ENCODE data around the gene GPA33.

DNA sequence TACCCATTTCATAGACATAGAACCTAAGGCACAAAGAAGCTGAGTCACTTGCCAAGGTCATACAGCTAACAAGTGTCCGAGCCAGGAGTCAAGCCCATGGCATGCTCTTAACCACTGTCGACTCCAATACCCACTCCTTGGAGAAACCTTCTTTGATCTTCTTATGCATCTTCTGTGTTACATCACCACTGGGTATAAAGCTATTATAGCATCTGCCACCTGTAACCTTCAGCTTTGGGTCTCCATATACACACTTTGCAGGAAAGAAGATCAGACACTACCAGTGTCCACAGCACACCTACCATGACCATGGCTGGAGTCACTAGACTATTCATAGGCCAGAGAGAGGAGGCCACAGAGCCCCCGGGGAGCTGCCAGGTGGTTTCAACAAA lies 29.1 kb downstream of the GPA33 start:
- TF ChIP-seq ZFP30 (CRISPR knock-in tag; IDR thresholded peaks at IDR 0.05) (no peak), ISL1 (CRISPR knock-in tag; IDR thresholded peaks at IDR 0.05) (no peak), ARNTL (CRISPR knock-in tag; IDR thresholded peaks at IDR 0.05; ENCODE audit: borderline replicate concordance, low read depth) (no peak), TCF4 (CRISPR knock-in tag; IDR thresholded peaks at IDR 0.05; ENCODE audit: borderline replicate concordance) (no peak), BACH2 (CRISPR knock-in tag; IDR thresholded peaks at IDR 0.05; ENCODE audit: borderline replicate concordance) (no peak), TOX (CRISPR knock-in tag; IDR thresholded peaks at IDR 0.05; ENCODE audit: borderline replicate concordance) (no peak), ZFP3 (CRISPR knock-in tag; IDR thresholded peaks at IDR 0.05) (no peak), CSDC2 (CRISPR knock-in tag; IDR thresholded peaks at IDR 0.05) (no peak)
- TF ChIP-seq, protein P1, sequence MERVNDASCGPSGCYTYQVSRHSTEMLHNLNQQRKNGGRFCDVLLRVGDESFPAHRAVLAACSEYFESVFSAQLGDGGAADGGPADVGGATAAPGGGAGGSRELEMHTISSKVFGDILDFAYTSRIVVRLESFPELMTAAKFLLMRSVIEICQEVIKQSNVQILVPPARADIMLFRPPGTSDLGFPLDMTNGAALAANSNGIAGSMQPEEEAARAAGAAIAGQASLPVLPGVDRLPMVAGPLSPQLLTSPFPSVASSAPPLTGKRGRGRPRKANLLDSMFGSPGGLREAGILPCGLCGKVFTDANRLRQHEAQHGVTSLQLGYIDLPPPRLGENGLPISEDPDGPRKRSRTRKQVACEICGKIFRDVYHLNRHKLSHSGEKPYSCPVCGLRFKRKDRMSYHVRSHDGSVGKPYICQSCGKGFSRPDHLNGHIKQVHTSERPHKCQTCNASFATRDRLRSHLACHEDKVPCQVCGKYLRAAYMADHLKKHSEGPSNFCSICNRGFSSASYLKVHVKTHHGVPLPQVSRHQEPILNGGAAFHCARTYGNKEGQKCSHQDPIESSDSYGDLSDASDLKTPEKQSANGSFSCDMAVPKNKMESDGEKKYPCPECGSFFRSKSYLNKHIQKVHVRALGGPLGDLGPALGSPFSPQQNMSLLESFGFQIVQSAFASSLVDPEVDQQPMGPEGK (CRISPR knock-in tag; IDR thresholded peaks at IDR 0.05; ENCODE audit: borderline replicate concordance): no peak
- TF ChIP-seq, protein P2, sequence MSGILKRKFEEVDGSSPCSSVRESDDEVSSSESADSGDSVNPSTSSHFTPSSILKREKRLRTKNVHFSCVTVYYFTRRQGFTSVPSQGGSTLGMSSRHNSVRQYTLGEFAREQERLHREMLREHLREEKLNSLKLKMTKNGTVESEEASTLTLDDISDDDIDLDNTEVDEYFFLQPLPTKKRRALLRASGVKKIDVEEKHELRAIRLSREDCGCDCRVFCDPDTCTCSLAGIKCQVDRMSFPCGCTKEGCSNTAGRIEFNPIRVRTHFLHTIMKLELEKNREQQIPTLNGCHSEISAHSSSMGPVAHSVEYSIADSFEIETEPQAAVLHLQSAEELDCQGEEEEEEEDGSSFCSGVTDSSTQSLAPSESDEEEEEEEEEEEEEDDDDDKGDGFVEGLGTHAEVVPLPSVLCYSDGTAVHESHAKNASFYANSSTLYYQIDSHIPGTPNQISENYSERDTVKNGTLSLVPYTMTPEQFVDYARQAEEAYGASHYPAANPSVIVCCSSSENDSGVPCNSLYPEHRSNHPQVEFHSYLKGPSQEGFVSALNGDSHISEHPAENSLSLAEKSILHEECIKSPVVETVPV (CRISPR knock-in tag; IDR thresholded peaks at IDR 0.05): no peak
- TF ChIP-seq, protein P3, sequence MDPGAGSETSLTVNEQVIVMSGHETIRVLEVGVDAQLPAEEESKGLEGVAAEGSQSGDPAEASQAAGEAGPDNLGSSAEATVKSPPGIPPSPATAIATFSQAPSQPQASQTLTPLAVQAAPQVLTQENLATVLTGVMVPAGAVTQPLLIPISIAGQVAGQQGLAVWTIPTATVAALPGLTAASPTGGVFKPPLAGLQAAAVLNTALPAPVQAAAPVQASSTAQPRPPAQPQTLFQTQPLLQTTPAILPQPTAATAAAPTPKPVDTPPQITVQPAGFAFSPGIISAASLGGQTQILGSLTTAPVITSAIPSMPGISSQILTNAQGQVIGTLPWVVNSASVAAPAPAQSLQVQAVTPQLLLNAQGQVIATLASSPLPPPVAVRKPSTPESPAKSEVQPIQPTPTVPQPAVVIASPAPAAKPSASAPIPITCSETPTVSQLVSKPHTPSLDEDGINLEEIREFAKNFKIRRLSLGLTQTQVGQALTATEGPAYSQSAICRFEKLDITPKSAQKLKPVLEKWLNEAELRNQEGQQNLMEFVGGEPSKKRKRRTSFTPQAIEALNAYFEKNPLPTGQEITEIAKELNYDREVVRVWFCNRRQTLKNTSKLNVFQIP (CRISPR knock-in tag; IDR thresholded peaks at IDR 0.05; ENCODE audit: borderline replicate concordance, low read depth): no peak
